PC-3 (cell line): ENCODE results near the gene GPS2.

ENCODE experiments used
- CTCF ChIP-seq: fragments of 300-600 bp; sonication (generic); conservative IDR thresholded peaks from 2 replicates; pipeline ENCODE4 v1.5.1; 2017; ENCODE audit warnings: antibody characterized with exemption, low read depth, mild to moderate bottlenecking, low read length
- EZH2 ChIP-seq: fragments of 300-600 bp; sonication (generic); IDR thresholded peaks from one replicate; pipeline ENCODE4 v1.6.1; 2017; ENCODE audit warnings: antibody characterized with exemption, mild to moderate bottlenecking, low read length; ENCODE audit not compliant: unreplicated experiment

- no peak for TF ChIP-seq CTCF
- TF ChIP-seq EZH2: no peak
These were observed 32.3 kb downstream of the GPS2 start for GRCh38 chr17:7282752-7283321.
